DOHH2 (cell line): ENCODE data around the gene CCSER2.

Experiments
- H3F3A ChIP-seq: fragments of 200-600 bp; sonication (generic), shearing (Covaris generic); 2 replicates; pipeline ENCODE4 v1.6.0; 2016; ENCODE audit warnings: antibody characterized with exemption, mild to moderate bottlenecking; ENCODE audit not compliant: control insufficient read depth, insufficient read depth
- H3K27ac ChIP-seq: fragments of 200-600 bp; sonication (generic); 2 replicates; pipeline ENCODE4 v1.5.1; 2014; ENCODE audit warnings: low read depth, mild to moderate bottlenecking, low read length, moderate library complexity
- H3K27me3 ChIP-seq: fragments of 200-600 bp; sonication (generic); 2 replicates; pipeline ENCODE4 v1.6.1; 2014; ENCODE audit warnings: mild to moderate bottlenecking, low read length, mixed read lengths; ENCODE audit not compliant: control insufficient read depth
- H3K36me3 ChIP-seq: fragments of 200-600 bp; sonication (generic); 2 replicates; pipeline ENCODE4 v1.6.1; 2014; ENCODE audit warnings: mild to moderate bottlenecking, low read length, moderate library complexity, mixed read lengths; ENCODE audit not compliant: control insufficient read depth
- H3K4me1 ChIP-seq: fragments of 200-600 bp; sonication (generic); 2 replicates; pipeline ENCODE4 v1.6.1; 2014; ENCODE audit warnings: mild to moderate bottlenecking, low read length, mixed read lengths; ENCODE audit not compliant: control insufficient read depth
- H3K4me2 ChIP-seq: fragments of 200-600 bp; sonication (generic); 2 replicates; pipeline ENCODE4 v1.6.0; 2014; ENCODE audit warnings: mild to moderate bottlenecking, low read length, moderate library complexity
- H3K4me3 ChIP-seq: fragments of 200-600 bp; sonication (generic); 2 replicates; pipeline ENCODE4 v1.5.1; 2014; ENCODE audit warnings: mild to moderate bottlenecking, low read length, mixed read lengths
- H3K79me2 ChIP-seq: fragments of 200-600 bp; sonication (generic); 2 replicates; pipeline ENCODE4 v1.6.1; 2014; ENCODE audit warnings: mild to moderate bottlenecking, low read length, mixed read lengths; ENCODE audit not compliant: control insufficient read depth
- H3K9me2 ChIP-seq: fragments of 200-600 bp; sonication (generic); replicated peaks from 2 replicates; pipeline ENCODE4 v1.6.1; 2014; ENCODE audit warnings: mild to moderate bottlenecking, low read length, mixed read lengths; ENCODE audit not compliant: control insufficient read depth
- H3K9me3 ChIP-seq: fragments of 200-600 bp; sonication (generic); 2 replicates; pipeline ENCODE4 v1.6.1; 2014; ENCODE audit warnings: antibody characterized with exemption, low read length, mixed read lengths; ENCODE audit not compliant: control insufficient read depth, insufficient read depth
- H4K20me1 ChIP-seq: fragments of 200-600 bp; sonication (generic); 2 replicates; pipeline ENCODE4 v1.6.0; 2014; ENCODE audit warnings: low read depth, mild to moderate bottlenecking, antibody characterized with exemption, low read length, moderate library complexity; ENCODE audit not compliant: control insufficient read depth, insufficient read depth
- EZH2phosphoT487 ChIP-seq: fragments of 200-600 bp; sonication (generic); IDR thresholded peaks from 2 replicates; pipeline ENCODE4 v1.6.1; 2017; ENCODE audit warnings: borderline replicate concordance, mild to moderate bottlenecking, antibody characterized with exemption, low read length, moderate library complexity, mixed read lengths
- TF ChIP-seq, protein P1 (sequence below): fragments of 200-600 bp; sonication (generic); IDR thresholded peaks from one replicate; pipeline ENCODE4 v1.5.1; 2014; ENCODE audit warnings: antibody characterized with exemption, mild to moderate bottlenecking, low read depth, low read length; ENCODE audit not compliant: poor library complexity, severe bottlenecking

CCSER2 gene

DNA sequence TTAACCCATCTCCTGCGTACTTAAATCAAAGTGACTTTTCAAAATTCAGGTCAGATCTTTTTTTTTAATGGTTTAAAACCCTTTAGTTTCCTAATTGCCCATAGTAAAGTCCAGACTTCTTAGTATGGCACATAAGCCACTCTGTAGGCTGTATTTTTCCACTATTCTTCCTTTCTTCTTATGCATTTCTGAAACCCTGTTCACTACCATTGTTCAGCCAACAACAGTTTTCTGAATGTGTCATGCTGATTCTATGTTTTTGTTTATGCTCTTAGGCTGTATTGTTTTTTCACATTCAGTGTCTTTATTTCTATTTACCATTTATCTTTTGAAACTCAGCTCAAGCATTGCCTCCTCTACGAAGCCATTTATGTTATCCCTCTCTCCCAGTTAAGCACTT lies 26.7 kb downstream of the CCSER2 start:
- H3K79me2 ChIP-seq, result peaks cover 38% of the 10 kb centered on the region
- H3K36me3 ChIP-seq, result no peaks in the 10 kb centered on the region
- TF ChIP-seq, protein P1, sequence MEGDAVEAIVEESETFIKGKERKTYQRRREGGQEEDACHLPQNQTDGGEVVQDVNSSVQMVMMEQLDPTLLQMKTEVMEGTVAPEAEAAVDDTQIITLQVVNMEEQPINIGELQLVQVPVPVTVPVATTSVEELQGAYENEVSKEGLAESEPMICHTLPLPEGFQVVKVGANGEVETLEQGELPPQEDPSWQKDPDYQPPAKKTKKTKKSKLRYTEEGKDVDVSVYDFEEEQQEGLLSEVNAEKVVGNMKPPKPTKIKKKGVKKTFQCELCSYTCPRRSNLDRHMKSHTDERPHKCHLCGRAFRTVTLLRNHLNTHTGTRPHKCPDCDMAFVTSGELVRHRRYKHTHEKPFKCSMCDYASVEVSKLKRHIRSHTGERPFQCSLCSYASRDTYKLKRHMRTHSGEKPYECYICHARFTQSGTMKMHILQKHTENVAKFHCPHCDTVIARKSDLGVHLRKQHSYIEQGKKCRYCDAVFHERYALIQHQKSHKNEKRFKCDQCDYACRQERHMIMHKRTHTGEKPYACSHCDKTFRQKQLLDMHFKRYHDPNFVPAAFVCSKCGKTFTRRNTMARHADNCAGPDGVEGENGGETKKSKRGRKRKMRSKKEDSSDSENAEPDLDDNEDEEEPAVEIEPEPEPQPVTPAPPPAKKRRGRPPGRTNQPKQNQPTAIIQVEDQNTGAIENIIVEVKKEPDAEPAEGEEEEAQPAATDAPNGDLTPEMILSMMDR, result no peak
- no peak for TF ChIP-seq EZH2phosphoT487
- H3F3A ChIP-seq, result no peaks in the 10 kb centered on the region
- no peak overlapping the region for H3K27ac ChIP-seq
- H4K20me1 ChIP-seq, result peaks cover 12% of the 10 kb centered on the region
- no peaks in the 10 kb centered on the region for H3K9me3 ChIP-seq
- H3K4me1 ChIP-seq, result peaks cover 3% of the 10 kb centered on the region; the same call in 1 of the 2 replicates
- H3K9me2 ChIP-seq, result no peaks in the 10 kb centered on the region
- no peak overlapping the region for H3K4me3 ChIP-seq
- no peaks in the 10 kb centered on the region for H3K27me3 ChIP-seq
- H3K4me2 ChIP-seq, result no peak overlapping the region

DNA sequence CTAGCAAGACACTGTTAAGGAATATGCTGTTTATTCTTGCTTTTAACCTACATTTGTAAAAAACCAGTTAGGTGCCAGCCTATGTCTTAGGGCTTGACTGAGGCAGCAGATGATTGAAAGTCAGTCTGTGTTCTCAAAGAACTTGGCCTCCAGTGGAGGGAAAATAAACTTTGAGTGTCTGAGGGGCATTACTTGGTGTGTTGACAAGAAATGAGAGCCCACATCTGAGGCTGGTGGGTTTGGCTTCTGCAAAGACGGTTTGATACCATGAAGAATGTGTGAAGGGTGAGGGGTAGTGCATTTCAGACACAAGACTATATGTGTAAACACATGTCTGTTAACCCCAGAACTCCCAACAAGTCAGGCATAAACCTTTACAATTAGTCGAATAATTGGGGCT lies 28.5 kb downstream of the CCSER2 start:
- Histone ChIP-seq H3K9me2 (no peaks in the 10 kb centered on the region), H3K9me3 (no peaks in the 10 kb centered on the region), H3K79me2 (peaks cover 48% of the 10 kb centered on the region), H3K36me3 (no peaks in the 10 kb centered on the region), H3K27ac (no peak overlapping the region), H3K4me2 (no peak overlapping the region), H4K20me1 (peaks cover 12% of the 10 kb centered on the region), H3K27me3 (no peaks in the 10 kb centered on the region), H3F3A (no peaks in the 10 kb centered on the region), H3K4me1 (peaks cover 3% of the 10 kb centered on the region; the same call in 1 of the 2 replicates), H3K4me3 (no peak overlapping the region)
- TF ChIP-seq, protein P1, result no peak
- no peak for TF ChIP-seq EZH2phosphoT487

DNA sequence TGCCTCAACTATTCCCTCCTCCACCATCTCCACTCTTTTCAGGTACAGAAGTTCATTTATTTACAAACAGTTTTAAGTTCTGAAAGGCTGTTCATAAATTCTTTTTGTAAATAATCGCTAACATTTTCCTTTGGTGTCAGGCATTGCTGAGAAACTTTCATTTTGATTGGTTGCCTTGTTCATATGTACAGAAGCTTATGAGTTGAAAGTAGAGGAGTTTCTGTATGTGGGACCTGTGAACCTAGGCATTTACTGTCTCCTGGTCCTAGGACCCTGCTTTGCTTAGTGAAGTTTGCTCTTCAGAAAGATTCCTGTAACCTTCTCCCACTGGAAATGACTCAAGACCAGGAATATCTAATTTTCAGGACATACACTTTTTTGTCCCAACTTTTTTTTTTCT lies 30.4 kb downstream of the CCSER2 start:
- no peaks in the 10 kb centered on the region for H3K9me2 ChIP-seq
- no peaks in the 10 kb centered on the region for H3K9me3 ChIP-seq
- H4K20me1 ChIP-seq, result no peaks in the 10 kb centered on the region
- no peak overlapping the region for H3K27ac ChIP-seq
- TF ChIP-seq, protein P1, result no peak
- TF ChIP-seq EZH2phosphoT487, result no peak
- H3K36me3 ChIP-seq, result no peaks in the 10 kb centered on the region
- no peak overlapping the region for H3K4me2 ChIP-seq
- H3K27me3 ChIP-seq, result no peaks in the 10 kb centered on the region
- no peaks in the 10 kb centered on the region for H3K4me1 ChIP-seq
- H3K4me3 ChIP-seq, result no peak overlapping the region
- peaks cover 44% of the 10 kb centered on the region for H3K79me2 ChIP-seq
- H3F3A ChIP-seq, result no peaks in the 10 kb centered on the region
